ENCODE data around the gene GRIA1.
"Not testable (repeated sequence)": the region's sequence is repeated elsewhere in the genome, so short reads cannot be mapped to it uniquely, and the experiment has no call there.

GRIA1 gene

DNA sequence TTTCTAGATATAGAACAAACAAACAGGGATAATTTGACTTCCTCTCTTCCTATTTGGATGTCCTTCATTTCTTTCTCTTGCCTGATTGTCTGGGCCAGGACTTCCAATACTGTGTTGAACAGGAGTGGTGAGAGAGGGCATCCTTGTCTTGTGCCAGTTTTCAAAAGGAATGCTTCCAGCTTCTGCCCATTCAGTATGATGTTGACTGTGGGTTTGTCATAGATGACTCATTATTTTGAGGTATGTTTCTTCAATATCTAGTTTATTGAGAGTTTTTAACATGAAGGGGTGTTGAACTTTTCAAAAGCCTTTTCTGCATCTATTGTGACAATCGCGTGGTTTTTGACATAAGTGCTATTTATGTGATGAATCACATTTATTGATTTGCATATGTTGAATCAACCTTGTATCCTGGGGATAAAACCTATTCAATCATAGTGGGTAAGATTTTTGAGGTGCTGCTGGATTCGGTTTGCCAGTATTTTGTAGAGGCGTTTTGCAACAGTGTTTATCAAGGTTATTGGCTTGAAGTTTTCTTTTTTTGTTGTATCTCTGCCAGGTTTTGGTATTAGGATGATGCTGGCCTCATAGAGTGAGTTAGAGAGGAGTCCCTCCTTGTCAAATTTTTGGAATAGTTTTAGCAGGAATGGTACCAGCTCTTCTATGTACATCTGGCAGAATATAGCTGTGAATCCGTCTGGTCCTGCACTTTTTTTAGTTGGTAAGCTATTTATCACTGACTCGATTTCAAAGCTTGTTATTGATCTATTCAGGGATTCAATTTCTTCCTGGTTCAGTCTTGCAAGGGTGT is 359.0 kb downstream of the GRIA1 start:
- not testable (repeated sequence) for DNase-seq

DNA sequence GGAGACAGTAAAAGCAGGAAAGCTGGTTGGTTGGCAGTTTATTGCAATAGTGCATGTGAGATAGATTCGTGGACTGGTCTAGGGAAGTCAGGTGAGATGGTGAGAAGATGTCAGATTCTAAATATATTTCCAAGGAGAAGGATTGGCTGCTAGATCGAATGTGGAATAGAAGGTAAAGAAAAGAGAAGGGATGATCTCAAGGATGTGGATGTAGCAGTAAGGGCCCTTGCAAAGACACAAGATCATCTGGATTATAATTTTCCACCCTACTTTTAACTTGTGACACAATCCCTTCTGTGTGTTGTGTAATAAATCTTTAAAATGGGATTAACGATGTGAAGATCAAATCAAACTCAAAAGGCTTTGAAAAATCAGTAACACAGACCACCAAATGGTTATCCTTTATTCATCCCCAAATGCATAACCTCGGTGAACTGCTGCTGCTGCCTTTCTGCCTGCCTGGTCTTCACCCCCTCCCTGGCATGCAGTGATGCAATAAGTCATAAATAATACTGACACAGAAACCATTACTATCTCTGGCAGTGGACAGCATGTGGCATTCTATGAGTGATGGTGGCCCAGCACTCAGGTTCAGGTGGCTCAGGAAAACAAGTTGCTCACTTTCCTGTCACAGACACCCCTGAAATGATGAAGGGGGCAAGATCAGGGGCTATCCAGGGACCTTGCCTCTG is 369.9 kb downstream of the GRIA1 start:
- DNase-seq, result no peak

DNA sequence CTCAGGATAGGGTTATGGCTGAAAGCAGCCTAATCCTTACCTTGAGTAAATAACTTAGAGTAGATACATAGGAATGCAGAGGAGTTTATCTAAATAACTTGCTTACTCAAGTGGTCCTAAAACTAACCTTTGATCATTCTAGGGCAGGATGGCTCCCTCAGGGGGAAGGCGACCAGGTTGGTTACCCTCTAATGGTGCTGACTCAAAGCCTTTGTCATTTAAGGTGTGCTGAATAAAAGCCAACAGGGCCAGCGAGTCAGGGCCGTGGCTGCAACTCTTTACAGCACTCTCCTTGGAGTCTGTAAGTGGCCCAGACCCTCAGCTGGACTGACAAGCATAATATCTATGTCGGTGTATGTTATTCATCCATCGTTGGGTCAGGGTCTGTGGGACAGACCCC is 372.4 kb downstream of the GRIA1 start:
- DNase-seq, result not testable (repeated sequence)
